GM12872 (cell line): ENCODE results near the gene FAAH2.

Experiments used
- CTCF ChIP-seq: IDR thresholded peaks from 3 replicates; pipeline ENCODE4 v1.5.1; 2011; ENCODE audit warnings: low read depth, mild to moderate bottlenecking, low read length, moderate library complexity; ENCODE audit not compliant: insufficient read depth

The FAAH2 gene

DNA sequence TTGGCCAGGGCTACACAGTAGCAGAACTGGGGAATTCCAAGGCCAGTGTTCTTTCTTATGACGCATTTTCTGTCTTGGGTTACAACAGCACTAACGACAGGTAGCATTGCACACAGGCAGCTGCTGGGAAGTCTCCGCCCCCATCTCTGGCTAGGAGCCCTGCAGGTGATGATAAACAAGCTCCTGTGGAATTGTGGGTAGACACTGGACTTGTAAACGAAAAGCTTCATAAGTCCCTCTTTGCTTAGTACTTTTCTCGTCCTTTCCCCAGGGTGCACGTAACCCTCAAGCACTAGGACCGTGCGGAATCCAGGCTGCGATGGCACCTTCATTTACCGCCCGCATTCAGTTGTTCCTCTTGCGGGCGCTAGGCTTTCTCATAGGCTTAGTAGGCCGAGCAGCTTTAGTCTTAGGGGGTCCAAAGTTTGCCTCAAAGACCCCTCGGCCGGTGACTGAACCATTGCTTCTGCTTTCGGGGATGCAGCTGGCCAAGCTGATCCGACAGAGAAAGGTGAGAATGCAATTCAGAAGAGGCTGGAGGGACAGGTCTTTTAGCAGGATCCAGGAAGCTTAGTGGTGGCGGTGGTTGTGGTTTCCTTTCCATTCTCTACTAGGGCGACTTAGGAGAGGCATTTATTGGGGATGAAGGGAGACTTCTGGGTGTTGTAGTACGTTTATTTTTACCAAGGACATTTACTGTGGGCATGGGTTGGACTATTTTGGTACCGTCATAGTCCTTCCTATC lies at the start of gene FAAH2:
Gene FAAH2, plus strand, starts transcription at position 200 of the 745 bp plus-strand sequence. Its CDS starts 120 bp downstream, at position 320.
- TF ChIP-seq CTCF = no peak

DNA sequence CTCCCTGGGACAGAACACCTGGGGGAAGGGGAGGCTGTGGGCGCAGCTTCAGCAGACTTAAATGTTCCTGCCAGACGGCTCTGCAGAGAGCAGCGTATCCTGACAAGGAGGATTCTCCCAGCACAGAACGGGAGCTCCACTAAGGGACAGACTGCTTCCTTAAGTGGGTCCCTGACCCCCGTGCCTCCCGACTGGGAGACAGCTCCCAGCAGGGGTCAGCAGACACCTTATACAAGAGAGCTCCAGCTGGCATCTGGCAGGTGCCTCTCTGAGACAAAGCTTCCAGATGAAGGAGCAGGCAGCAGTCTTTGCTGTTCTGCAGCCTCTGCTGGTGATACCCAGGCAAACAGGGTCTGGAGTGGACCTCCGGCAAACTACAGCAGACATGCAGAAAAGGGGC lies 44.5 kb upstream of the FAAH2 start:
- TF ChIP-seq CTCF = no peak

DNA sequence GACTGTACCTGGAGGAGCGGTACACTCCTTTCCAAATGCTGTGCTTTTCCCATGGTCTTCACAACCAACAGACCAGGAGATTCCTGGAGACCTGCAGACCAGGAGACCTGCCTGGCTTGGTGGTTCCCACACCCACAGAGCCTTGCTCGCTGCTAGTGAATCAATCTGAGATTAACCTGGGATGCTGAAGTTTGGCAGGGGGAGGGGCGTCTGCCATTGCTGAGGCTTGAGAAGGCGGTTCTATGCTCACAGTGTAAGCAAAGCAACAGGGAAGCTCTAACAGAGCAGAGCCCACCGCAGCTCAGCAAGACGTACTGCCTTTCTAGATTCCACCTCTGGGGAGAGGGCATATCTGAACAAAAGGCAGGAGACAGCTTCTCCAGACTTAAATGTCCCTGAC lies 34.5 kb upstream of the FAAH2 start:
- TF ChIP-seq CTCF = no peak

DNA sequence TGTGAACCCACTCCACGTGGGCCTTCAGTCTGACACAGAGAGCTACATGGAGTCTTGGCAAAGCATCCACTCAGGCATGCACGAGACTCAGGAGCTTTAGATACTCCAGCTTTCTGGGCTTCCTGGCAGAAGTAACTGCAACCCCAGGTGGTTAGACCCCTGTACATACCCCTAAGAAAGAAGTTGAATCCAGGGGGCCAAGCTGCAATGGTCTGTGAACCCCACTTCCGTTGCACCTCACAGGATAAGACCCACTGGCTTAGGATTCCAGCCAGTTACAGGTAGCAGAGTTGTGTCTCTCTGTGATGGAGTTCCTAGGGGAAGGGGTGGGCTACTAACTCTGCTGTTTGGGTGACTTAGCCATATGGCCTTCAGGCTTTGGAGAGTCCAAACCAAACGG lies 21.4 kb upstream of the FAAH2 start:
- no peak for TF ChIP-seq CTCF

- no peak for TF ChIP-seq CTCF
Measured at GRCh38 chrX:57266275-57266674, 20.2 kb upstream of the FAAH2 start.

DNA sequence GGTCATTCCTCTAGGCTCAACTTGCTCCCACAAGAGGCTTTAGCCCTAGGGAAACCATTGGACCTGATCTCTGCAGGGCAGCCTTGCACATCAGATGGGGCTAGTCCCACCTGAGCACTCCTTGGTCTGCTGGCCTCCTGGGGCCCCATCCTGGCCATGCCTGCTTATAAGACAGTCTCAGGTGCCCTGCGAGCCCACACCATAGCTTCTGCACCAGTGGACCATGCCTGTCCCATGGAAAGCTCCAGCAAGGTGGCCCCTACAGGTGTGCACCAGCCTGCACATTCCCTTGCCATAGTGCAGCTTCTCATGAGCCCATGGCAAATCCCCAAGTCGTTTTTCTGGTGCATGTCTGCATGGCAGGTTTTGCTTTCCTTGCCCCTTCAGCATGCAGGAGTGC lies 19.6 kb upstream of the FAAH2 start:
- TF ChIP-seq CTCF = no peak

DNA sequence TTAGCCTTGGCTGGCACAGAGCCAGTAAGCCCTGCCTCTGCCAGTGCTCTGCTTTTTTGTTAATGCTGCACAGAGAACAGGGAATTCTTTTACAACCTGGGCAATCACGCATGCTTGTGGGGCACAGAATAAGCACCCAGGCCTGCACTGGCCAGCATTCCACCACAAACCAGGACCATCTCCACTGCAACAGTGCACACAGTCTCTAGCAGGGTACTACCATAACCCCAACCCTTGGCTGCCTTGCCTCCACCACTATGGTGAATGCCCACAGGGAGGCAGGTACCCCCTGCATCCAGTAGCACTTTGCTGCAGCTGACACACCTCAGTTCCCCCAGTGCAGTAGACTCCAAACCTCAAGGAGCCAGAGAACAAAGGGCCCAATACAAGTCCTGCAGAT lies 19.2 kb upstream of the FAAH2 start:
- no peak for TF ChIP-seq CTCF
